ENCODE data around the gene IKBKG.

Gene IKBKG

DNA sequence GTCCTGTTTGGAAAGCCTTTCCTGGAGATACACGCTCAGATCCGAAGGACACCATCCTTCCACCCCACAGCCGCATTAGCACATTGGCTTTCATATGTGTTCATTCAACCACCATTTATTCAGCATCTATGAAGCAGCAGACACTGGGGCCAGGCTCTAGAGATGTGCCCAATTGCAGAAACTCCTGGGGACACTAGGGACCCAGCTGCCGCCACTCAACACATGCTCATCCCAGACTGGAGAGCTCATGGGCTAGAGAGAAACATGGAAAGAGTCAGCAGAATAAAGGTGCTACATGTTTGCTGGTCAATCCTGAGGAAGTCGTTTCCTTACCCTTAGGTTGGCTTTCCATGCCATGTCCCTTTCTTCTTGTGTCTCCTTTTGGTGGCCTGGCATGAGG lies 45.1 kb downstream of the IKBKG start:
- TF ChIP-seq, protein P1, sequence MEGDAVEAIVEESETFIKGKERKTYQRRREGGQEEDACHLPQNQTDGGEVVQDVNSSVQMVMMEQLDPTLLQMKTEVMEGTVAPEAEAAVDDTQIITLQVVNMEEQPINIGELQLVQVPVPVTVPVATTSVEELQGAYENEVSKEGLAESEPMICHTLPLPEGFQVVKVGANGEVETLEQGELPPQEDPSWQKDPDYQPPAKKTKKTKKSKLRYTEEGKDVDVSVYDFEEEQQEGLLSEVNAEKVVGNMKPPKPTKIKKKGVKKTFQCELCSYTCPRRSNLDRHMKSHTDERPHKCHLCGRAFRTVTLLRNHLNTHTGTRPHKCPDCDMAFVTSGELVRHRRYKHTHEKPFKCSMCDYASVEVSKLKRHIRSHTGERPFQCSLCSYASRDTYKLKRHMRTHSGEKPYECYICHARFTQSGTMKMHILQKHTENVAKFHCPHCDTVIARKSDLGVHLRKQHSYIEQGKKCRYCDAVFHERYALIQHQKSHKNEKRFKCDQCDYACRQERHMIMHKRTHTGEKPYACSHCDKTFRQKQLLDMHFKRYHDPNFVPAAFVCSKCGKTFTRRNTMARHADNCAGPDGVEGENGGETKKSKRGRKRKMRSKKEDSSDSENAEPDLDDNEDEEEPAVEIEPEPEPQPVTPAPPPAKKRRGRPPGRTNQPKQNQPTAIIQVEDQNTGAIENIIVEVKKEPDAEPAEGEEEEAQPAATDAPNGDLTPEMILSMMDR (conservative IDR thresholded peaks at IDR 0.05; ENCODE audit: low read depth, low read length): no peak
- no peak for DNase-seq (ENCODE audit: low read depth)
- no peak overlapping the region for H3K4me3 ChIP-seq (ENCODE audit: low read length)

DNA sequence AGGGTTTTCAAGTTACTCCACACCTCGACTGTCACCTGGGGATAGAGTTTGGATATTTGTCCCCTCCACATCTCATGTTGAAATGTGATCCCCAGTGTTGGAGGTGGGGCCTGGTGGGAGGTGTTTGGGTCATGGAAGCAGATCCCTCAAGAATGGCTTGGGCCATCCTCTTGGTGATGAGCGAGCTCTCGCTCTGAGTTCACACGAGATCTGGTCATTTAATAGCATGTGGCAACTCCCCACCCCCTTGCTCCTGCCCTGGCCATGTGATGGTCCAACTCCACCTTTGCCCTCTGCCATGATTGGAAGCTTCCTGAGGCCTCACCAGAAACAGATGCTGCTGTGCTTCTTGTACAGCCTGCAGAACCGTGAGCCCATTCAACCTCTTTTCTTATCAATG lies 45.8 kb downstream of the IKBKG start:
- DNase-seq (ENCODE audit: low read depth): no peak
- TF ChIP-seq, protein P1 (conservative IDR thresholded peaks at IDR 0.05; ENCODE audit: low read depth, low read length): no peak
- no peak overlapping the region for H3K4me3 ChIP-seq (ENCODE audit: low read length)

DNA sequence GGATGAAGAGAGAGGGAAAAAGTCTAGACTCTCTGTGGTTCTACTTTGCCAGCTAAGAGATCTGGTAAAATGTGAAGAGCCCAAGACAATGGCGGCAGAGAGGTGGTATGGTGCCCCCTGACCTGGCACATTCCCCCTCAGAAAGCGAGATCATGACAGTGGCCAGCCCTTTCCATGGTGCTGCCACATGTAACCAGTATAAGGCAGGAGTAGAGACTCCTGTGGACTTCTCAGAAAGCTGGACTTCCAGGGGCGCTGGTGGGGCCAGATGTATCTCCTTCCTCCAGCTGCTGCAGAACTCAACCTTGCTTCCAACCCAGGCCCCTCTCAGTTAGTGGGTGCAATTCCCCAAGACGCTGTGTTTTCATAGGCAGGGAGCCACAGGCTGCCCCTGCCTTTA lies 47.1 kb downstream of the IKBKG start:
- no peak for DNase-seq (ENCODE audit: low read depth)
- no peak overlapping the region for H3K4me3 ChIP-seq (ENCODE audit: low read length)
- TF ChIP-seq, protein P1 (conservative IDR thresholded peaks at IDR 0.05; ENCODE audit: low read depth, low read length): no peak

DNA sequence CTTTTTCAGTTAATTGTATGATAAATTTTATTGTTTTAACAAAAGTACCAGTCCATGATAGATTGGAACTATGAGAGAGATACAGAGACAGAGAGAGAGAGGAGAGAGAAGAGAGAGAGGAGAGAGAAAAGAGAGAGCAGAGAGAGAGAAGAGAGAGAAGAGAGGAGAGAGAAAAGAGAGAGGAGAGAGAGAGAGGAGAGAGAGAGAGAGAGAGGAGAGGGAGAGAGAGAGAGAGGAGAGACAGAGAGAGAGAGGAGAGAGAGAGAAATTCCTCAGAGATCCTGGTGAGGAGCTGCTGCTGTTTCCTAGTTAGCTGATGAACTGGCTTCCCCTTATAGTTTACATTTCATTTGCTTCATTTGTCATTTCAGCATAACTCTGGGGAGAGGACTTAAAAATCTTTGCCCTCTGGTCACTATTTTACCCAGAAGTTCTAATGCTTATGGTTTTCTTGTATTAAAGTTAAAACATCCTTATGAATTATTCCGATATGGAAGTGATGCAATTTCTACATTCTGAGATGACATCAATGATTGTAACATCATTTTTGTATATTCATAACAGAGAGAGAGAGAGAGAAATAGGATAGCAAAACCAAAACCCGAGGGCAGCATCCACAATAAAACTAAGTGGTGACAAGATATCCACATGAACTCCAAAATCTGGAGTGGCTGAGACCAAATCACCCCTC lies 48.3 kb downstream of the IKBKG start:
- no peak for DNase-seq (ENCODE audit: low read depth)
- TF ChIP-seq, protein P1 (conservative IDR thresholded peaks at IDR 0.05; ENCODE audit: low read depth, low read length): no peak

DNA sequence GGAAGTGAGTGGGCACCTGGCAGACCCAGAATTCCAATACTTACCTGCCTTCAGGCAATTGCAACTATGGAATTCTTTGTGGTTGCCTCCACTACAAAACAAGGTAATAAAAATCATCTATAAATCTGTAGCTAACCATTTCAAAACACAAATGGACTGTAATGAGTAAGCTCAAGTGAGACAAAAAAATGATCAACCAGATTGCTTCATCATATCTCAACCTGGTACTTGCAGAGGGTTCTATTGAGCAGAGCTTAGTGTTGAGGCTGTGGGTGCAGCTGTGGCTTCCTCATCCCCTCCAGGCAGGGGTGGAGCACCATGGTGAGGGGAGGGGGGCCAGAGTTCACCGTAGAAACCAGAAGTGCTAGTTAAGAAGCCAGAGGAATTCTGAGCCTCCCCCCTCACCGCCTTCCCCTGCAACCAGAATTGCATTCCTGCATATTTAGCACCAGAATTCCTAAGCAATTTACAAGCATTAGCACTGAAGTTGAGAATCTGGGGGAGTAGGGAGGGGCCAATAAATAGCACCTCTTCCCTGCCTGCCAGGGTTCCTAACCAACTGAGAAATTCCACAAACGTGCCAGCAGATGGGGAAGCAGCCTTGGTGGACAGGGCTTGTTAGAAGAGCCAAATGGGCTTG lies 49.0 kb downstream of the IKBKG start:
- TF ChIP-seq, protein P1 (conservative IDR thresholded peaks at IDR 0.05; ENCODE audit: low read depth, low read length): peak; percentile 31
- DNase-seq (ENCODE audit: low read depth): peak; percentile 83
- no peak overlapping the region for H3K4me3 ChIP-seq (ENCODE audit: low read length)

More for the DNA sequence above, 48.3 kb downstream of the IKBKG start:
- H3K4me3 ChIP-seq (ENCODE audit: low read length): no peak overlapping the region

DNA sequence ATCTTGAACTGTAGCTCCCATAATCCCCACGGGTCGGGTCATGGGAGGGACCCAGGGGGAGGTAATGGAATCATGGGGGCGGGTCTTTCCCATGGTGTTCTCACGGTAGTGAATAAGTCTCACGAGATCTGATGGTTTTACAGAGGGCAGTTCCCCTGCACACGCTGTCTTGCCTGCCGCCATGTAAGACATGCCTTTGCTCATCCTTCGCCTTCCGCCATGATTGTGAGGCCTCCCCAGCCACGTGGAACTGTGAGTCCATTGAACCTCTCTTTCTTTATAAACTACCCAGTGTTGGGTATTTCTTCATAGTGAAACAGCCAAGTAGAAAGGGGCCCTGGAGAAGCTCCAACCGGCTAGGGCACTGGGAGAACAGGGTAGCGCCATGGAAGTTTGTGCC lies 49.8 kb downstream of the IKBKG start:
- no peak overlapping the region for H3K4me3 ChIP-seq (ENCODE audit: low read length)
- no peak for DNase-seq (ENCODE audit: low read depth)
- TF ChIP-seq, protein P1 (conservative IDR thresholded peaks at IDR 0.05; ENCODE audit: low read depth, low read length): no peak

DNA sequence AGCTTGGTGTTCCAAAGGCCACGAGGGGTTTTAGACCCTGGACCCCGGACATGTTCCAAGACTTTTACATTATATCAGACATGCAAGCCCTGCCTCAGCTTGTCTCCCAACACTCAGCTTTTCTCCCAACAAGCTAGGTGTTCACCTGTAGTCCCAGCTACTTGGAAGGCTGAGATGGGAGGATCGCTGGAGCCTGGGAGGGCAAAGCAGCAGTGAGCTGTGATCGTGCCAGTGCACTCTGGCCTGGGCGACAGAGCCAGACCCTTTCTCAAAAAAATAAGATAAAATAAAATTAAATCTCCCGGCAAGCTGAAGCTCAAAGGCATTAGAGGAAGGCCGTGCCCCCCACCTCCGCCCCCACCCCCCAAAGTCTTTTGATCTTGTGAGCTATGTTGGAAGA lies 51.2 kb downstream of the IKBKG start:
- no peak overlapping the region for H3K4me3 ChIP-seq (ENCODE audit: low read length)
- no peak for DNase-seq (ENCODE audit: low read depth)
- TF ChIP-seq, protein P1 (conservative IDR thresholded peaks at IDR 0.05; ENCODE audit: low read depth, low read length): no peak
